HG03135 (cell line): ENCODE measurements around the gene CTNNA2.

Experiments
- ATAC-seq: cut with Tn5 transposase; IDR thresholded peaks from one replicate; pipeline ENCODE4 v1.9.1; 2021; ENCODE audit warnings: mild to moderate bottlenecking, moderate library complexity; ENCODE audit not compliant: unreplicated experiment

Gene CTNNA2

DNA sequence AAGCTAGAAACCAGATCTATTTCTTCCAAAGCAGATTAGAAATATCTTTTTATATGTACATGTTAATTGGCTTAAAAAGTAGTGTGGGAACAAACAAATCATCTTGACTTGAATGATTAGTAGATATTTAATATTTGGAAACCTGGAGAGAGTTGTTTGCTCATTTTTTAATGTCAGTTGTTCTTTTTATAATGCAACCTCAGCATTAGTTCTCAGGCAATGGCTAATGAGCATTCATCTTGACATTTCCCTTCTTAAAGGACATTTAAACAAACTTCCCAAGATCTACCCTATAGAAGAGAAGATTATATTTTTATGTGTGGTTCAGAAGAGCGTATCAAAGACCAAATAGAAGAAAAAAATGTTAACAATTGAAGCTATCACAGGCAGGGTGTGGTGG, 334.0 kb downstream of the CTNNA2 start:
- ATAC-seq = no peak

DNA sequence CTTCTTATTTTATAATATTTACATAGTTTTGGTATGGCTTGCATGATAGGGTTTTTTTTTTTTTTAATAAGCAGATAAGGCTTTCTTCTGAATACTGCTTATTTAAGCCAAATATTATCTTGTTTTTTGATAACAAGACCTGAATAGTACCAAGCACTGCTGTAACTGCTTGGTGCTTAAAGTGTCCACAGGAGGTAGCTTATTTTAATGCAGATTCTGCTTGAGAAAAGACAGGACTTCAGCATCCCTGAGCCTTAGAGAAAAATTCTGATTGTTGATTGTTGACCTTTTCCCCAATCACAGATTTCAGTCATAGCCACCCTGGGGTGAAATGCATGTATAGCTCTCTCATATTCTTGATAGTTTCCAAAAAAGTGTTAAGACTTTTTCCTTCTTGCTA, 336.4 kb downstream of the CTNNA2 start:
- no peak for ATAC-seq

DNA sequence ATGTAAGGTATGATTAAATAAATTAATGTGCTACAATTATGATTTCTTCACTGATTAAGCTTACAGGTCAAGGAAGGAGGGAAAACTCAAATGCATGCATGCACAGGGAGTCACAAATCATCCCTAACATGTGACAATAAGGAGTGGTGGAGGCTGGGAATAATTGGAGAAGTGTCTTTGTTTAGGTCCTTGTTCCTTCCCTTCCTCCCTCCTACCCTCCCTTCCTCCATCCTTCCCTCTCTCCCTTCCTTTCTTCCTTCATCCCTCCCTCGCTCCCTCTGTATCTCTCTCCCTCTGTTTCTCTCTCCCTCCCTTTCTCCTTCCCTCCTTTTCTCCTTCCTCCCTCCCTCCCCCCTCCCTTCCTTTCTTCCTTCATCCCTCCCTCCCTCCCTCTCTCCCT, 337.1 kb downstream of the CTNNA2 start:
- no peak for ATAC-seq

DNA sequence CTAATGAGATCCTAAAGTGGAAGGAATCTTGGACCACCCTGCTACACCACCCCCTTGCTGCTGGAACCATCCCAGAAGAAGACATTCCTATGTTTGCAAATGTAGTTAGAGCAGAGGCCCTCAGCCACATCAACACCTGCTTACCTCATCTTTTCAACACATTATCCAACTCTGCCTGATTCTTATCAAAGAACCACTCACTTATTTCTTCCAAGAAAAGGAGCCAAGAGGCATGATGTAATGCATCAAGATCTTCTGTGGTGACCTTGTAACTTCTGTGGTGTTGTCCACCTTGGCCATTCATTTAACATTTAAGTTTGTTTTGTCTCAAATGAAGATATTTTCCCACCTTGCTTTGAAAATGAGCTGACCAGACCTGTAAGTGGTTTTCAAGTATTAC, 338.1 kb downstream of the CTNNA2 start:
- ATAC-seq = no peak

DNA sequence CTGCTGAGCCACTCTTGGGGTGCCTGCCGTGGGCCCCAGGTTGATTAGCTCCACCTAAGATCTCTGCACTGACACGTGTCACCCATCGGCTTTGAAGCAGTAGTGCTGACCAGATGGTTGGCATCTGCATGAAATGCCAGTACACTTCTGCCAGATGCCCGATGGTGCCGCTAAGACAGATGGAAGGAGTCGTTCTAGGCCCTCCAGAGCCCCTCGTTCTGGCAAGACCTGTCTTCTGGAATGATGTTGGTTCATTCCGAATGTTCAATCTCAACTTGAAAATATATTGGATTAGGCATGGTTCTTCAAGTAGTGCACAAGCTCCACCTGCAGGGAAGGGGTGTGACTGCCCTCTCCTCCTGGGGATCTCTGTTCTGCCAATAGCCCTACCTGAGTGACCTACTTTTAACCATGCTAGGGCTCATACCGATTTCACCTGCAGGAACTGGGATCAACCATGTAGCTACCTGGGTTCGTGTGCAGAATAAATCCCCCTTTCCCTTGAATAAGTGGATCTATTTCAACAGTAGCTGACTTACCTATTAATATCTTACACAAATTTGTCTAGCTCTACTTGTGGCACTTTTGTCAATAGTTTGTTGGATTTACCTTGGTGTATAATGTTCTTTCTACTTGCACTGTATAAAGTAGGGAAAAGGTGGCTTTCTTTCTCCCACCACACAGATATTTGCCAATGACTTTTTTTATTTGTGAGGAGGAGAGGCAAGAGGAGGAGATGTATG, 342.6 kb downstream of the CTNNA2 start:
- no peak for ATAC-seq

DNA sequence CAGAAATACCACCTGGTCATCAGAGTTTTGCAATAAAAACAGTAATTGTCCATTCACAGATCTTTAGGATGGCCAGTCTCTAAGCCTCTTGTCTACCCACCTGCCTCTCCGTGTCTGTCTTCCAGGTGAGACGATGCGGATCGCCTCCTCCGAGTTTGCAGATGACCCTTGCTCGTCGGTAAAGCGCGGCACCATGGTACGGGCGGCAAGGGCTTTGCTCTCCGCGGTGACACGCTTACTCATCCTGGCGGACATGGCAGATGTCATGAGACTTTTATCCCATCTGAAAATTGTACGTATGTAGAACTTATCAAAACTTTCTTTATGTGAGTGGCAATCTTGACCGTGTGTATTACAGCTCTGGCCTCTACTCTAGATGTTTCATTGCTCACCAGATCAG, 345.0 kb downstream of the CTNNA2 start:
- no peak for ATAC-seq

DNA sequence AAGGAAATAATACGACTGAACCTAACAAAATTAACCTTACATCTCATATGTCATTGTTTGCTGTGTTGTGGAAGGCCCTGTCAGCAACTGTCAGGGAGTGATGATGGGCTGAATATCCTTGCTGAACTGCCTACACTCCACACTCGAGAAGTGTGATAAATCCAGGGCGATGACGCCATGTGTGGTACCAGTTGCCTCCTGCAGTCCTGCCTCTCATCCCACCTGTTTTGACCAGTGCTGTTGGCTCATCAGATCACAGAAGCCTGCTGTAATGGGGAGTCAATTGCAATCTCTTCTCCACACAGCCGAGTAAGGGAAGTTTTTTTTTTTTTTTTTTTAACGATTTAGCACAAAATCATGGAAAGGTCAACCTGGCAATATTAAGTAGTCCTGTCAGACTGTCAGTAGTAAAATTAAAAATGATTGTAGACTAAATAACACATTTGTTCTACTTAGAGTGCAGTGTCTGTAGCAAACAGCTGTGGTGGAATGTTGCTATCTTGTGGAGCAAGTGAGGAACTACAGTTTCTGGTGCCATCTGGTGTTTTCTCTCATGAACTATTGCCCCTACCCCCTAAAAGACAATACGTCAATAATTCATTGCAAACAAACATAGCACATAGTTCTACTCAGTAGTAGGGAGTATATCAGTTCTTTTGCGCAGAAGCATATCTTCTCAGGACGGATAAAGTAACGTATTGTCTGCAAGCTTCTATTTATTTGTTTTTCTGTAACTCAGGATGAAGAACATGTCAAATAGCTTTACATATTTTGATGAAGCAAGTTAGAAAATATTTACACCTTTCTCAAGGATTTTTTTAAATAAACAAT, 347.6 kb downstream of the CTNNA2 start:
- no peak for ATAC-seq

DNA sequence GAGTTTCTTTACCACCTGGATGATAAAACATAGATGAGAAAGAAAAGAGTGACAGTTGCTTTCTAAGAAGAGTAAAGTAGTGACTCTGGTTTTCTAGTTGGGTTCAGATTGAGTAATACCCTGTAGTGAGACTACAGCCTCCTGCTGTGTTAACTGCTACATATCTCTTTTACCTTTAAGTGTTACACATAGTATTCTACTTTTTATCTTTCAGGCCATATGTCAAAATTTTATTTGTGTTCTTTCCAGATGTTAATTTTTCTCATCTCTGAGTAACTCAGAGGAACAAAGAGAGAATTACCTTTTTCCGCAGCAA, 348.2 kb downstream of the CTNNA2 start:
- ATAC-seq = no peak

DNA sequence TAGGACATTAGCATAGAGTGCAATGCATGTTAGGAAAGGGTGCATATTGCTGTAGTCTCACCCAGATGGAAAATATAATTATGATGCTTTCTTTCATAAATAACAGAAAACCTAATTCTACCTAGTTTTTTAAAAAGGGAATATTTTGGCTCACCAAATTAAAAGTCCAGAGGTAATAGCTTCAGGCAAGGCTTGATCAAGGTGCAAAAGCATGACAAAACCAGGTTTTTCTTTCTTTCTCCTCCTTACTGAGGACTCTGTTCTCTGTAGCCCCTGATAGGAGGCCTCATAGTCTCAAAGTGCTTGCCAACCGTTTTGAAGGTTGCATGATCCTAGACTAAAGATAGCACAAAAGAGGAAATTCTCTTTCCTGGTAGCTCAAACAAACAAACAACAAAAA, 349.9 kb downstream of the CTNNA2 start:
- no peak for ATAC-seq

DNA sequence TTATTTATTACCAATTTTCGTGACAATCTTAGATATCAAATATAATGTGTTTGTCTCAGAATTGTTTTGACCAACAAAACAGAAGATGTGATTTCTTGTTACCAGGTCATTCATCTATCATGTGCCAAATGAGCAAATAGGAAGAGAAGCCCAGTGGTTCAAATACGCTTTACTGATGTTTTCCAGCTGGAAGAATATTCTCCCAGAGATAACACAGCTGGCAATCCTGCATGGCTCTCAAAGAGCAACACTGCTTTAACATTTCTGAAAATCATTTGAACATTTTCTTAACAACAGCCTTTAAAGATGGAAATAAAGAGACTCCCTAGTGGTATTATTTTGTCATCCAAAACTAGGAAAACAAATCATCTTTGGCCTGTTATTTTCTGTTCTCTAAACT, 359.8 kb downstream of the CTNNA2 start:
- no peak for ATAC-seq

DNA sequence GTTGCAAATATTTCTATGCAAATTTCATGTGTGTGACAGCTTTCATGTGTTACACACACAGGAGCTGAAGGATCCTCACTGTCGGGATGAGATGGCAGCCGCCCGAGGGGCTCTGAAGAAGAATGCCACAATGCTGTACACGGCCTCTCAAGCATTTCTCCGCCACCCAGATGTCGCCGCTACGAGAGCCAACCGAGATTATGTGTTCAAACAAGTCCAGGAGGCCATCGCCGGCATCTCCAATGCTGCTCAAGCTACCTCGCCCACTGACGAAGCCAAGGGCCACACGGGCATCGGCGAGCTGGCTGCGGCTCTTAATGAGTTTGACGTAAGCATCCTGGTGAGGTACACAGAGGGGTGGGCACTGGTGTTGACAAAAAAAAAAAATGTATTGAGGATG, 361.2 kb downstream of the CTNNA2 start:
- ATAC-seq = no peak

DNA sequence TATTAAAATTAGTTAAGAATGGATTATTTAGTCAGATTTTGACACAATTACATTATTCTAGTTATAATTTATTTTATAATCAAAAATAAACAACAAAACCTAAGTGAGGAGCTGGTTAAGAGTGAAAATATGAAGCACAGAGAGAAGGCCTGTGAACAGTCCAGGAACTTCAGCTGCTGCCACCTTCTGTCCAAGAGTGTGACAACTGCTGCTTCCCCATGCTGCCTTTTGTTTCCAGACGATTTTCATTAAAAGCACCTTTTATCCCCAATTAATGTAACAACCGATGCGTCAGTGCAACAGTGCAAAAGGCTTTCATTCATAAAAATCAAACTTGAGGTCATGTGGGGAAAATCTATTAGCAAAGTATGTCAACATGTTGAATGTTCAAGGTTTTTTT, 363.6 kb downstream of the CTNNA2 start:
- ATAC-seq = no peak

DNA sequence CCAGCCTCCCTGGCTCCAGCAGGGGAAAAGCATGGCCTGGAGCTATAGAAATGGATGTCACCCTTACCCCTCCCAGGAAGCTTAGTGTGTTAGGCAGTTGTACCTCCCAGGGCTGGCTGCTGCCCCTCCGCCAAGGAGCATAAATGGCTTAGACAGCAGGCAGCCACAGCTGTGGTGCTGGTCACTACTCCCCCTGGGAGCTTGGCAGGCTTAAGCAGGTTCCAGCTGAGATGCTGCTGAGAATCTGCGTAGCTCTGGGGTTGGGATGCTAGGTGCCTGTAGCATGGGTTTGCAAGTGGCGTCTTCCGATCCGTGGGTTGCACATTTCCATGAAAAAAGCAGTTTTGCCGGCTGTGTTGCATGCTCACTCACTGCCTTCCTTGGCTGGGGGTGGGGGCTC, 369.7 kb downstream of the CTNNA2 start:
- ATAC-seq = no peak

DNA sequence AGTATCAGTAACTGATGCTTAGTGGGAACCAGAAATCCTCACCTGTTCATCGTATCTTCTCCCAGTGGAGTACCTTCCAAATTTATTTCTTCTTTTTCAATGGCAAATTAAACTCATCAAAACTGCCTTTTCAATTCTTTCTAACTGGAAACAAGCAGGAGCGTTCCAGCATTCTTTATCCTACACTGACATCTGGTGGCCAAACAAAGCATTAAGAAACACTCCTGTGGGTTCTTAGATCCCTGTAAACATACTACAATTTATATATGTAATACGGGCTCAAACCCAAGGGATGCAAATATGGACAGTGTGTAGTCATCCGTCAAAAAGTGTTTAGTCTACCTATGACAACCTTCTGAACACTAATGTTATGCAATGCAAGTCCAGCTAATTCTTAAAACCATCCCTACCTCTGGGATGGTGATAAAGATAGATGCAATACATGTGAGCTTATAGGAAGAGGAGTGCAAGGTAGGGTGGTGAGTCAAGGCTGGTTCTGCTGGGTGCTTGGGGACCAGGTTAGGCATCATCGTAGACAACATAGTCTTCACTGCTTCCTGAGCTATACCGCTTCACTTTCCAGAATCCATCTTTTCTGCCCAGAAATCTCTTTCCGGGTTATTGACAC, 375.0 kb downstream of the CTNNA2 start:
- ATAC-seq = no peak

DNA sequence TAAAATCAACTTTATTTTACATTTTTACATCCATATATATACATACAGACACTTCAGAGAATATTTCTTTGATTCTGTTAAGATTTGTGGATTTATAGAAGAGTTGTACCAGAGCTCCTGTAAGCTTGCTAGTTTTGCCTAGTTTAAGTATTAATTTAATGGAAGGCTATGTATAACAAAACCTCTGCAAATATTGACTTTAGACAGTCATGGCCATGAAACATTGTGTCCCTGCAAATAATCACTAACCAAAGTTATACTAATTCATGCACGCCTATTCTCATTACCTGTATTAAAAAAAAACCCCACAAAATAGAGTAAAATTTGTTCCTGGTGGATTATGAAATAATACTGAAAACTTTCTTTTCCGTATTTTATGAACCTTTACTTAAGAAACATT, 379.3 kb downstream of the CTNNA2 start:
- no peak for ATAC-seq

DNA sequence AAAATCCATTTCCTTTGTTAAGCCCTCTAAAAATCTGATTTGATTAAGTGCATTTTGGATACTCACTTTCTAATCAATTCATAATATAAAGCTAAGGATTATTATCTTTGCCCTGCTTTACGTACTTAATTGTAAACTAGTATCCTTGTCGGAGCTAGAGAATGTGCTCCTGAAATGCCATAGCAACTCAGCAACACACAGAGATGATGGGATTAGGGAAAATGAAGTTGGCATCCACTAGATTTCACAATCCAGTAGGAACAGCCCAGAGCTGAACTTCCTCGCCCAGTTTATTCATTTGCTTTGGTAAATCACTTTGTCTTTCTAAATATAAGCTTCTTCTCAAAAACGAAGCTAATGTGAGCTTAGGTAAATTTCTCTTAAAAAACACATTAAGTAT, 386.3 kb downstream of the CTNNA2 start:
- no peak for ATAC-seq

DNA sequence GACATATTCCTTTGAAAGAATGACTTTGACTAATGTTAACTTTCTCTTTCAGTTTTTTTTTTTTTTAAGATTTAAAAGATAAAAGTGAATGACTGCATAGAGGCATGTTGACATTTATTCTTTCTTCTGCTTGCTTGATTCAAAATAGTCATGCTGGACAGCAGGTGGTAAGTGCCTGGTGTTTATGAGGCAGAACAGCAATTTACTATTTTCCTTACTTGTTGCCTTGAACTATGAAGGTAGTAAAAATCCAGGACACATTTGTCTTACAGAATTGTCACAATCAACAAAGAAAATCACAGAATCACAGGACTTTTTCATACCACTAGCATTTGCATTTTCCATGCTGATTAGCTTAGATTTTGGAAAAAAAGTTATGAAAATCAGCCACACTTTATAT, 388.3 kb downstream of the CTNNA2 start:
- no peak for ATAC-seq

DNA sequence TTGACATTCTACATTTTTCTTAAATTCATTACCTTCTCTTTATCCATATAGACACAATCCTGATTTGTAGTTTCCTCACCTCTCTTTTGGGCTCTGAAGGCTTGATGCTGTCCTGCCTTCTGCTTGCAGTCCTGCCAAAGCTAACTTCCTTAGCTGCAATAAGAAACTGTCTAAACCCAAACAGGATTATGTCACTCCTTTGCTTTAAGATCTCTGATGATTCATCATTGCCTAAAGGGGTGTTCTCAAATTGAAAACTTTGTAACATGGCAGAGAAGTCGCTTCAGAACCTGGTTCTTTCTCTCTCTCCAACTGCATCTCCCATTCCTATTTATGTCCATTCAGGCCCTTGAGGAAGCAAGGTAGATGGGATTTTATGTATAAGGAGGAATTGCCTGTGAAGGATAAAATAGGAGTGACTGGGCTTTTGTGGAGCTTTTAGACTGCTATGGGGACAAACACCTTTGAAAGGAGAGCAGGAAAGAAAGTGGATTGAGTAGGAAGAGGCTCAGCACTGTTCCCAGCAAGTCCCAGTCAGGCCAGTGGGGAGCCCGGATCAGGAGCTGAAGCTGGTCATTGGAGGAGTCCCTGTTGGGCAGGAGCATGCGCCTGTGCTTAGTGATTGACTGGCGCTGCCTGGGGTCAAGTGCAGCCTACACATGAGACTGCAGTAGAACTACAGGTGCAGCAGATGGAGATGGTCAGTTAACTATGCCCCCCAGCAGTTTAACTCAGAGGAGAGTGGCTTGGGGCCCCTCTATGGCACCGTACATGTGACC, 390.6 kb downstream of the CTNNA2 start:
- ATAC-seq = no peak

DNA sequence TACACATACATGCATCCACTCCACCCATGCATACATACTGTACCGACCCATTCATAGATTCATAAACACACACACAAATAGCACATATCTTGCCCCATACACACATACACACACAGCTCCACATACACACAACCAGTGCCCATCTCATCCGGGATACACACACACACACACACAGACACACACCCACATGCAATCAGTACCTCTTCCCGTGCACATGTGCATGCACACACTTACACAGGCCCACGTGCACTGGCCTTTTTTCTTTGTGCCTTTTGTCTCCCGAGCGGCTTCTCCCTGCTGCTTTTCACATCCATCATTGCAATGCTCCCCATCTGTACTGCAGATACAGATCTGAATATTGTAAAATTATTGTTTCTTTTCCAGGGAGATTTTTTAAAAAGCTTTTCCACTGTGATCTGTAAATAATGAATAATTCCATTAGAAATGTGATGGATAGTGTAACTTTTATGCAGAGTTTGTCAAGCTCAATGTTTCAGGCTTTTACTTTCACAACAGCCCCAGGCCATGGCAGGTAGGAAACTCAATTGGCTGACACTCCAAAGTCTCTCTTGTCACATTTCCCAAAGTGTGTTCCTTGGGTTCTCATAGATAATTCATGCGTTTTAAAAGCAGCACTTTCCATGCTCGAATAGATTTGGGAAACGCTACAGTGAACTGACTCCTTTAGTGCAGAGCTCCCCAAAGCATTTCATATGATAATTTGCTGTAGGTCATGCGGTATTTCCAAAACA, 393.5 kb downstream of the CTNNA2 start:
- ATAC-seq = no peak

DNA sequence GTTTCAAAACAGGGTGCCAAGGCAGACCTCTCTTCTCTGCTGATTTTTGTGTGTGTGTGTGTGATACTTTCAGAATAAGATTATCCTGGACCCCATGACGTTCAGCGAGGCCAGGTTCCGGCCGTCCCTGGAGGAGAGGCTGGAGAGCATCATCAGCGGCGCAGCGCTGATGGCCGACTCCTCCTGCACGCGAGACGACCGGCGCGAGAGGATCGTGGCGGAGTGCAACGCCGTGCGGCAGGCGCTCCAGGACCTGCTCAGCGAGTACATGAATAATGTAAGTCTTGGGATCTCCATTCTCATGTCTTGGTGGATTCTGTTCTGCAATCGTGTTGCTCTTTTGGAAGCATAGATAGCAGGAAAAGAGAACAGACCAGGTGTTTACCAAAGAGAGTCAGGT, 396.7 kb downstream of the CTNNA2 start:
- no peak for ATAC-seq

DNA sequence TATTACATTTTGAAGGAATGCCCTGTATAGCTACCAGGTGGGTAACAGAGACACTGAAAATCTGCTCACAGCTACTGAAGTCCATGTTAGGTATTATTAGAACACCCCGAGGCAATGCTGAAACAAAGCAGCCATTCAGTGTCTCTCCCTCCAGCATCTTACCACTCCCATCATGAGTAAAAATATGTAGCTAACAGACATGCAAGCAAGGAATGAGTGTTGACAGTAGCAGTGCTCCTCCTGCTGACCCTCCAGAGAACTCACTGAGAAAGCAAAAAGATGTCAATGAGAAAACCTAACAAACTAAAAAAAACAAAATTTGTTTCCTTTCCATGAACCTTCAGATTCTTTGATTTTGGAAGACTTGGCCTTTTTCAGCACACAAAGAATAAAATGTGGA, 397.8 kb downstream of the CTNNA2 start:
- ATAC-seq = no peak
